Fibroblast of lung (primary cell): ENCODE results near the gene SIPA1L3. TPM values are rescaled to one million over a fixed set of nuclear protein-coding genes. Genes with fewer than 3 reads are reported as not detected.
A peak's percentile ranks its signal among the peaks of the same experiment; 100 is the strongest.

ENCODE experiments used
- DNase-seq, 2 donors: peaks; one replicate each; pipeline versions ENCODE4 v3.0.0 to v3.0.0-alpha.2; 2010; ENCODE audit warnings: low read depth in 2 of 2
- H2AFZ ChIP-seq: 2 replicates; pipeline ENCODE4 v1.5.1; 2012; ENCODE audit warnings: low read length, control low read depth, inconsistent platforms
- H3K27ac ChIP-seq: 2 replicates; pipeline ENCODE4 v1.5.1; 2011; ENCODE audit warnings: low read length, control low read depth; ENCODE audit not compliant: insufficient read depth
- H3K27me3 ChIP-seq: 2 replicates; pipeline ENCODE4 v1.5.1; 2011; ENCODE audit warnings: mild to moderate bottlenecking, low read length; ENCODE audit not compliant: control insufficient read depth, insufficient read depth
- H3K36me3 ChIP-seq: 2 replicates; pipeline ENCODE4 v1.5.1; 2011; ENCODE audit warnings: low read length; ENCODE audit not compliant: control insufficient read depth, insufficient read depth
- H3K4me1 ChIP-seq: 2 replicates; pipeline ENCODE4 v1.5.1; 2011; ENCODE audit warnings: low read length; ENCODE audit not compliant: control insufficient read depth, insufficient read depth; ENCODE audit errors: extremely low read depth
- H3K4me2 ChIP-seq: 2 replicates; pipeline ENCODE4 v1.5.1; 2011; ENCODE audit warnings: low read length, control low read depth; ENCODE audit not compliant: insufficient read depth; ENCODE audit errors: extremely low read depth
- H3K4me3 ChIP-seq, 4 experiments: fragments of 200-600 bp in 1 of 4; sonication (generic) in 1 of 4; replicated peaks in 1 of 4; 2 replicates each; pipeline ENCODE4 v1.5.1; 2011 to 2016; ENCODE audit warnings: low read length in 4 of 4, low read depth in 3 of 4, mild to moderate bottlenecking in 3 of 4, control low read depth in 2 of 4, inconsistent platforms in 1 of 4, mixed read lengths in 1 of 4; ENCODE audit not compliant: insufficient read depth in 1 of 4; ENCODE audit errors: control extremely low read depth in 1 of 4
- H3K79me2 ChIP-seq: 2 replicates; pipeline ENCODE4 v1.5.1; 2012; ENCODE audit warnings: mild to moderate bottlenecking, low read length, inconsistent platforms; ENCODE audit not compliant: control insufficient read depth, insufficient read depth
- H3K9ac ChIP-seq: 2 replicates; pipeline ENCODE4 v1.5.1; 2011; ENCODE audit warnings: mild to moderate bottlenecking, low read length, control low read depth; ENCODE audit not compliant: insufficient read depth
- H3K9me3 ChIP-seq: 2 replicates; pipeline ENCODE4 v1.5.1; 2012; ENCODE audit warnings: low read depth, low read length; ENCODE audit not compliant: control insufficient read depth, insufficient read depth
- H4K20me1 ChIP-seq: 2 replicates; pipeline ENCODE4 v1.5.1; 2011; ENCODE audit warnings: low read length; ENCODE audit not compliant: control insufficient read depth, insufficient read depth; ENCODE audit errors: extremely low read depth
- EZH2 ChIP-seq: IDR thresholded peaks from 2 replicates; pipeline ENCODE4 v1.5.1; 2012; ENCODE audit warnings: low read length, control low read depth, mild to moderate bottlenecking; ENCODE audit errors: missing control alignments
- polyA plus RNA-seq, 2 donors: library from polyadenylated mRNA; depleted of rRNA in 1 of 2; stranded (reverse) in 1 of 2; unstranded in 1 of 2; fragments of >200 nt; gene quantifications; 2 replicates each; pipeline ENCODE4 v1.2.1, GENCODE V29; 2011 to 2012; ENCODE audit warnings: missing spikeins in 1 of 2
- total RNA-seq: library from RNA; depleted of rRNA; stranded (reverse); fragments of >200 nt; gene quantifications from 2 replicates; pipeline ENCODE4 v1.2.1, GENCODE V29; 2014
- TF ChIP-seq, protein P1 (sequence below), 2 donors: IDR thresholded peaks in 1 of 2; conservative IDR thresholded peaks in 1 of 2; 1 replicate in 1 of 2; 2 replicates in 1 of 2; pipeline ENCODE4 v1.5.1; 2011 to 2012; ENCODE audit warnings: low read length in 2 of 2, control low read depth in 1 of 2, inconsistent platforms in 1 of 2, low read depth in 1 of 2, mild to moderate bottlenecking in 1 of 2

Gene SIPA1L3
- total and polyA plus RNA-seq, 2 donors (not counting 1 experiment from before 2014, with no cell fraction given): 3.7 to 10.1 TPM

GRCh38 chr19:38032951-38033350 lies 125.9 kb downstream of the SIPA1L3 start:
- peaks cover 12% of the 10 kb centered on the region for H3K4me1 ChIP-seq
- peaks cover 1% of the 10 kb centered on the region for H3K79me2 ChIP-seq
- H2AFZ ChIP-seq: no peak overlapping the region
- H4K20me1 ChIP-seq: no peaks in the 10 kb centered on the region
- peak; percentile 52 to 53 for DNase-seq
- H3K27me3 ChIP-seq: no peaks in the 10 kb centered on the region
- no peak overlapping the region for H3K4me2 ChIP-seq
- H3K9ac ChIP-seq: no peak overlapping the region
- TF ChIP-seq, protein P1, sequence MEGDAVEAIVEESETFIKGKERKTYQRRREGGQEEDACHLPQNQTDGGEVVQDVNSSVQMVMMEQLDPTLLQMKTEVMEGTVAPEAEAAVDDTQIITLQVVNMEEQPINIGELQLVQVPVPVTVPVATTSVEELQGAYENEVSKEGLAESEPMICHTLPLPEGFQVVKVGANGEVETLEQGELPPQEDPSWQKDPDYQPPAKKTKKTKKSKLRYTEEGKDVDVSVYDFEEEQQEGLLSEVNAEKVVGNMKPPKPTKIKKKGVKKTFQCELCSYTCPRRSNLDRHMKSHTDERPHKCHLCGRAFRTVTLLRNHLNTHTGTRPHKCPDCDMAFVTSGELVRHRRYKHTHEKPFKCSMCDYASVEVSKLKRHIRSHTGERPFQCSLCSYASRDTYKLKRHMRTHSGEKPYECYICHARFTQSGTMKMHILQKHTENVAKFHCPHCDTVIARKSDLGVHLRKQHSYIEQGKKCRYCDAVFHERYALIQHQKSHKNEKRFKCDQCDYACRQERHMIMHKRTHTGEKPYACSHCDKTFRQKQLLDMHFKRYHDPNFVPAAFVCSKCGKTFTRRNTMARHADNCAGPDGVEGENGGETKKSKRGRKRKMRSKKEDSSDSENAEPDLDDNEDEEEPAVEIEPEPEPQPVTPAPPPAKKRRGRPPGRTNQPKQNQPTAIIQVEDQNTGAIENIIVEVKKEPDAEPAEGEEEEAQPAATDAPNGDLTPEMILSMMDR (conservative IDR thresholded peaks at IDR 0.05 in 1 of 2, IDR thresholded peaks at IDR 0.05 in 1 of 2; ENCODE audit: low read depth in 1 of 2, low read length in 2 of 2): no peak
- TF ChIP-seq EZH2: no peak
- no peaks in the 10 kb centered on the region for H3K36me3 ChIP-seq
- H3K9me3 ChIP-seq: no peaks in the 10 kb centered on the region
- no peak overlapping the region for H3K27ac ChIP-seq
- H3K4me3 ChIP-seq: no peak overlapping the region

GRCh38 chr19:38033658-38034491 lies 126.9 kb downstream of the SIPA1L3 start:
- TF ChIP-seq, protein P1 (conservative IDR thresholded peaks at IDR 0.05 in 1 of 2, IDR thresholded peaks at IDR 0.05 in 1 of 2; ENCODE audit: low read depth in 1 of 2, low read length in 2 of 2): no peak
- TF ChIP-seq EZH2: no peak
- Histone ChIP-seq H3K9ac (no peak overlapping the region), H3K27me3 (no peaks in the 10 kb centered on the region), H3K9me3 (no peaks in the 10 kb centered on the region), H3K27ac (no peak overlapping the region), H4K20me1 (no peaks in the 10 kb centered on the region), H3K4me2 (no peak overlapping the region), H3K4me3 (no peak overlapping the region), H3K4me1 (peaks cover 12% of the 10 kb centered on the region), H3K79me2 (peaks cover 2% of the 10 kb centered on the region), H2AFZ (no peak overlapping the region), H3K36me3 (no peaks in the 10 kb centered on the region)
- DNase-seq: peak in 1 of 2 donors; percentile 82

DNA sequence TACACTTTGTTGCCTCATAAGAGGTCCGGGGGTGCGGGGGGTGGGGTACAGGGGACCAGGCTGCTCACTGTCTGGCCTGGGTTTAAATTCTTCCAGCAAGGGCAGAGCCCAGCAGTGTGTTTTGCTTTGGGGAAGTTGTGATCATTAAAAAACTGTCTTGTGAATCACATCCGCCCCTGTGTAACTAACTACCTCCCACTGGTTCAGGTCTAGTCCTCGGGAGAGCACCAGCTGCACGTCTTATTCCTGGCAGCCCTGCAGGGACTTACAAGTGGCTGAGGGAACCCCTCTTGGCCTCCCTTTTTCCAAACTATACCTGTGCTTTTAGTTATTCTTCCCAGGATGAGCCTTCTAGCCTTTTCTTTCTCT lies 127.5 kb downstream of the SIPA1L3 start:
- H3K4me1 ChIP-seq: peaks cover 12% of the 10 kb centered on the region
- no peak overlapping the region for H2AFZ ChIP-seq
- no peaks in the 10 kb centered on the region for H3K36me3 ChIP-seq
- peak in 1 of 2 donors; percentile 89 for DNase-seq
- no peak overlapping the region for H3K9ac ChIP-seq
- H3K27ac ChIP-seq: no peak overlapping the region
- H3K4me2 ChIP-seq: no peak overlapping the region
- no peaks in the 10 kb centered on the region for H3K9me3 ChIP-seq
- H3K4me3 ChIP-seq: no peak overlapping the region
- no peak for TF ChIP-seq EZH2
- TF ChIP-seq, protein P1 (conservative IDR thresholded peaks at IDR 0.05 in 1 of 2, IDR thresholded peaks at IDR 0.05 in 1 of 2; ENCODE audit: low read depth in 1 of 2, low read length in 2 of 2): no peak
- H4K20me1 ChIP-seq: no peaks in the 10 kb centered on the region
- no peaks in the 10 kb centered on the region for H3K27me3 ChIP-seq
- peaks cover 2% of the 10 kb centered on the region for H3K79me2 ChIP-seq
